NCI-H345 treated with DMSO at 0.1 percent for 48 hours (cell line): ENCODE measurements around the gene HLA-DRA.
"Not testable (repeated sequence)": the region's sequence is repeated elsewhere in the genome, so short reads cannot be mapped to it uniquely, and the experiment has no call there.

Experiments
- DNase-seq: peaks from one replicate; lab custom pipeline; 2025; ENCODE audit not compliant: unreplicated experiment; lab: John Stamatoyannopoulos, UW

Gene HLA-DRA

DNA sequence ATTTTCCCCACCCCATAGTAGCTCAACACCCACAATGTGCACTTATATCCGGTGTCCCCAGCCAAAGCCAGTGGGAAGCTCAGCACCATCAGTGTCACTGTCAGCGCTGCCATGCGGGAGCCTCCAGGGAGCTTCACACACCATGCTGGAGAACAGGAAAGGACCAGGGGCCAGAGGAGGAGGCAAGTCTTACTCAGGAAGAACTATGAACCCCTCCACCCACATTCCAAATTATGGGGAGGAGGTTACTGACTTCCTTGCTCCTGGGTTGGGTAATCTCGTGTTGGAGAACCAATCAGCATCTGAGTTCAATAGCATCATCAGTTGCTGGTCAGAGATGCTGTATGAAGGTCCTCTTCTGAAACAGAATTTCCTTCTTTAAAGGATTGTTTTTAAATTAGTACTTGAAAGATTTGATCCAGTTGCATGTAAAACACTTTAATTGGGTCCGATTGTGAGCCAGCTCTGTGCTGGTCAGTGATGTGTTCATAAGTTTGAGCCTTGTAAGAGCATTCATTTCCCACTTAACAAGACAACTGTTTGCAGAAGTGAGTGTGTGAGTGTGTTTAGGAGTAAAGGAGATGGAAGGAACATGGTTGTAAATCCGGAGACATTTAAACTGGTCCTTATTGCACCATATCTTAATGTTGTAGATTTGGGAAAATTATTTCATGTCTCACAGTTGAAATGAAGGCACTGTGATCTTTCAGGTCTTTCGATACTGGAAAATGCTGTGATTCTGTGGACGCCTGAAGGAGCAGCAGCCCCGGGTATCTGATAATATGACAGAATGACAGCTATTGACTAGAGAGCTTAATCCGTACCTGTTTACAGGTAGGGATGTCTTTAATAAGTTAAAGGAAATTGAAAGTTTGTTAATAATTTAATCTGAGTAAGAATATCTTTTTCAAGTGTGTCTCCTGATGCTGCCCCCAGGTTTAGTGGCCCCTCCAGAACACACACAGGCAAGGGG lies 34.0 kb downstream of the HLA-DRA start:
- DNase-seq = not testable (repeated sequence)

- DNase-seq = no peak
Measured at GRCh38 chr6:32475392-32476206, 35.9 kb downstream of the HLA-DRA start.

DNA sequence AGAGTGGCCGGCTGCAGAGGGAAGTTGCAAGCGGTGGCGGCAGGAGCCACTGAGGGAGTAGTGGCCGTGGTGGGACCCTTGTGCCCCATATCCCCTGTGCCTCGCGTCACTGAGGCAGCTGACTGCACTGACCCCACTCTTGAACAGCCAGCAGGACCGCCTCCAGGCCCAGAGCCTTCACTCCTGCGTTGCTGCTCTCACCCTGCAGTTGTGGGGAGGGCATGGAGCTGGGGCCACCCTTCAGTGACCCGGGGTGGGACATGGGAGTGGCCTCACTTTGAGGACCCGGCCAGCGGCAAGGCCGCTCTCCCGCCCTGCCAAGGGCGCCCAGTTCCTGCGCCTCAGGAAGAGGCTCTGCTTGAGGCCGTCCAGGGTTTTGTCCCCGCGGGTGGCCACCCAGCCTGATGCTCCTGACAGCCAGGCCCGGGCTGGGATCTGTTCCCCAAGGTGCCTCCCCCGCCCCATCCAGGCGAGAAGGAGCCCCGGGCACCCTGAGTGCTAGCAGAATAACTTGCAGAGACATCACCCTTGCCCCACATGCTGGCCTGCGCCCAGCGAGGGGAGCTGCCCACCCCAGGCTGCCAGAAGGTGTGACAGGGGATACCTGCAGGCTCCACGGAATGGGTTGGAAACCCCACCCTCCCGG lies 44.4 kb downstream of the HLA-DRA start:
- no peak for DNase-seq

GRCh38 chr6:32484614-32484998 lies 44.9 kb downstream of the HLA-DRA start:
- DNase-seq = no peak

- DNase-seq = no peak
Measured at GRCh38 chr6:32488083-32488482, 48.4 kb downstream of the HLA-DRA start.

GRCh38 chr6:32491700-32492099 lies 52.0 kb downstream of the HLA-DRA start:
- DNase-seq = no peak

DNA sequence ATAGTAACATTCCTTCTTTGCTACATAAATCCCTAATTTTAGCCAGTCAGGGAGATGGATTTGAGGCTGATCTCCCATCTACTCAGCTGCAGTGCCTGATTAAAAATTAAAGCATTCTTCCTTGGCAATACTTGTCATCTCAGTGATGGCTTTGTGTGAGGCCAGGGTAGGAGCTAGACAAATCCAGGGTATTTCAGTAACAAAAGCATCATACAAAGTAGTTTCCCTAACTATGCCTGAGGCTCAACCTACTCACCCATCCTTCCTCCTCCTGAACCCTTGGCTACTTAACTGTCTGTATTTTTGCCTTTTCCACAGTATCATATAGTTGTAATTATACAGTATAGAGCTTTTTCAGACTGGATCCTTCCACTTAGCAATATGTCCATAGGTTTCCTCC lies 52.7 kb downstream of the HLA-DRA start:
- no peak for DNase-seq
